DND-41 (cell line): Measurements from ENCODE around the gene NACC2.

Experiments
- CTCF ChIP-seq: IDR thresholded peaks from 2 replicates; pipeline ENCODE4 v1.5.1; 2012; ENCODE audit warnings: borderline replicate concordance, low read length, moderate library complexity, mild to moderate bottlenecking; ENCODE audit not compliant: poor library complexity, severe bottlenecking; ENCODE audit errors: extremely low read depth
- EZH2 ChIP-seq: IDR thresholded peaks from 3 replicates; pipeline ENCODE4 v1.6.1; 2012; ENCODE audit warnings: borderline replicate concordance, low read depth, mild to moderate bottlenecking, moderate library complexity, low read length, inconsistent platforms; ENCODE audit not compliant: severe bottlenecking

DNA sequence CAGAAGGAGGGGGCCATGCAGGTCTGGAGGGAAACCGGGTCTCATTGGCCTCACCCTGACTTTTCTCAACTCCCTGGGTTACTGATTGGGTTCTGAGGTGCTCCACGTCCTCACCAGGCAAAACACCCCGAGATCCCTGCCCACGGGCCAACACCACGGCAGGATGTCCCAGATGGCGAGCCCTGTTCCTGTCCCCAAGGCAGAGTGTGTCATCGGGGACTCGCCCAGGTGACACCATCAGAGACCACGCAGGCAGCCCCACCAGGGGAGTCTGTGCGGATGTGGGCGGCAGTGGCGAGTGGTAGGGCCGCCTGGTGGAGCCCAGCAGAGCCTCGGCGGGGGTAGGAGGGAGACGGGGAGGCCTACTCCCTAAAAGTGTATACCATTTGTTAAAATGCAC, 74.9 kb downstream of the NACC2 start:
- TF ChIP-seq EZH2 (no peak), CTCF (no peak)
